GM10266 (cell line): Measurements from ENCODE around the gene CAPZA2.

ENCODE experiments used
- DNase-seq: peaks from one replicate; pipeline ENCODE4 v3.0.0; 2012; ENCODE audit errors: extremely low spot score
- CTCF ChIP-seq: IDR thresholded peaks from 2 replicates; pipeline ENCODE4 v1.5.1; 2012; ENCODE audit warnings: mild to moderate bottlenecking, low read depth; ENCODE audit not compliant: control insufficient read depth, insufficient read depth; ENCODE audit errors: missing control alignments

The CAPZA2 gene

DNA sequence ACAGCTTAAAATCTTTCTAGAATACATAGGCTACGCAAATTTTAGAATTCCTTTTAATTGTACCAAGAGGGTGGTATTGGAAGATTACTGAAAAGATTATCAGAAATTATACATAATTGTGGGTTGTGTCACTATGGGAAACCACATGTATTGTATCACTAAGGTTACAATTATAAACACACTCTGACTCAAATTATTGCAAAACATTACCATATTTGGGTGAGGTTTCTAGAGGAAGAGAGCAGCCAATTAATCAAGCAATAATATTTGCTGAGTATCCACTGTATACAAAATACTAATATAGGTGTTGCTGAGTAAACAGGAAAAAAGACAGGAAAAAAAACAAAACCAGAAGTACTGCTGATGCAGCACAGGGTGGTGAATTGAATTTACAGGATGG is 3.1 kb upstream of the CAPZA2 start:
- DNase-seq, result no peak
- no peak for TF ChIP-seq CTCF

- TF ChIP-seq CTCF, result no peak
- no peak for DNase-seq
Measured at GRCh38 chr7:116861717-116862116, 670 bp upstream of the CAPZA2 start.

DNA sequence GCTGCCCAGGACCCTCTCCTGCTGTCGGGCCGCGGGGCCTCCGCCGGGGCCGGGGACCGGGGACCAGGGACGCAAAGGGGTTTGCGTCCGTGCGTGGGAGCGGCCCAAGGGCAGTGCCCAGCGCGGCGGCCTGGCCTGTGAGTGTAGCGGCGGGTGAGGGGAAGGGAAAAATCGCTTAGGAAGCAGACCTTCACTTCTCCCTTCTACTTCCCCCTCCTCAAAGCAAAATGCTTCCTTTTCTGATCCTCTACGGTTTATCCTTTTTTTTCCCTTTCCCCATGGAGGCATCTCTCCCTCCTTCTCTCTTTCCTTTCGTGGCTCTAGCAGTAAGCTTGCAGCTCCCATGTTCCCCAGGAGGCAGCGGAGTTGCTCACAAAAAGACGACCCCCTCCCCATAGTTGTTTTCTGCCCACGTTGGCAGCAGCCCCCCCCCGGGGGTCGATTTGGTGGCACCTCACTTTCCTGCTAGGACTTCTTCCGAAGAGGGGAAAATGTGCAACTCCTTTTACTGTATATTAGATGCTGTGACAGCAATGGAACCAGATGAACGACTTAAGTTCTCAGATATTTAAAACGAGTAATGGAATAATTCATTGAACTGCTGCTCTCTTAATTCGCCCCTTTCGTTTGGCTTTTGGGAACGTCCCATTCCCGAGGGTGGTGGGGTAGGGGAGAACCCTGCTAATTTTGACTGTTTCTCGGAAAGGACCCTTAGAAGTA is 724 bp downstream of the CAPZA2 start:
- TF ChIP-seq CTCF, result no peak
- DNase-seq, result peak; percentile 26

GRCh38 chr7:116863936-116864500 is 1.6 kb downstream of the CAPZA2 start:
- TF ChIP-seq CTCF, result no peak
- no peak for DNase-seq

DNA sequence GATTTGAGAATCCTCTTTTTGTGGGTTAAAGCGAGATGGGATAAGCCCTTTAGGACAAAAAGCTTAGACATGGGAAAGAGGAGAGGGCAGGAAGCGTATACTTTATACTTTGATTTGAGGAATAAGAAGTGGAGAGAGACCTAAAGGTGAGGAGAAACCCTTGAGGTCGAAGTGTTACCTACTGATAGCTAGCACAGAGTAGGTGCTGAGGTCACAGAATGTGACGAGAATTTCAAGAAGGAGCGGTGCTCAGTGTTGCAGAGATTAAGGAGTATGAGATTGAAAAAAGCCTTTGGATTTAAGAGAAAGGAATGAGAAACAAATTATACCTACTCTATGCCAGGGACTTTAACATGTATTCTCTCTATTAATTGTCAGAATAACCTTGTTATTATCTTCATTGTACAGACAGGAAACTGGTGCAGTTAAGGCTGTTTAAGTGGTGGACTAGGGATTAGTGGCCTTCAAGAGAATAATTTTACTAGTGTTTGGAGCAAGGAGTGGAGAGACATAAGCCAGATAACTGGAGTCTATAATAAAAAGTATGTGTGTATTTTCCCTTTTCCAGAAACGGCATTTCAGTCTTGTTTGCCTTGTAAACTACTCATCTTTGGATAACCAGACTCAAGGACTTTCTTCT is 8.8 kb downstream of the CAPZA2 start:
- no peak for DNase-seq
- no peak for TF ChIP-seq CTCF

DNA sequence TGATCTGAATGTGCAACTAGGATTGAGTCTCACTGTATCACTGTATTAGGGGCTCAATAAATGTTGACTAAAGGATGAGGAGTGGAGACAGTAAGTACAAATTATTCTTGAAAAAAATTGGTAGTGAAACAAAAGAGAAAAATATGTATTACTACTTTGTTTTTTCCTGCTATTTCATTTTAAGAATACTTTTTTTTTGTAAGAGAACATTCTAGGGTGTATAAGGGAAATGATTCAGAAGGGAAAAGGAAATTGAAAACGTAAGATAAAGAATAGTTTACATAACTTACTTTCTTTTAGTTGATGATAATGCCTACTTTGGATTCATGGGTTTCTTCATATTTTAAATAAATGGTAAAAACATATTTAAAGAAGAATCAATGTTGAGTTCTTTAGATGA is 9.6 kb downstream of the CAPZA2 start:
- no peak for DNase-seq

More for the DNA sequence above, 9.6 kb downstream of the CAPZA2 start:
- TF ChIP-seq CTCF, result no peak
